Midbrain (tissue), 1 donor: ENCODE results near the gene IKBKG.
"Not testable (repeated sequence)": the region's sequence is repeated elsewhere in the genome, so short reads cannot be mapped to it uniquely, and the experiment has no call there.

Source experiments
- DNase-seq: peaks from one replicate; lab custom pipeline; 2025; lab: John Stamatoyannopoulos, UW

Gene IKBKG

GRCh38 chrX:154558896-154559295 is 11.5 kb downstream of the IKBKG start:
- not testable (repeated sequence) for DNase-seq

GRCh38 chrX:154560326-154560725 is 12.9 kb downstream of the IKBKG start:
- DNase-seq, result not testable (repeated sequence)

- not testable (repeated sequence) for DNase-seq
These were observed 14.9 kb downstream of the IKBKG start for GRCh38 chrX:154562295-154562694.

- not testable (repeated sequence) for DNase-seq
These were observed 22.9 kb downstream of the IKBKG start for GRCh38 chrX:154570361-154570760.

GRCh38 chrX:154573061-154573460 is 25.6 kb downstream of the IKBKG start:
- DNase-seq, result not testable (repeated sequence)

GRCh38 chrX:154575076-154575475 is 27.7 kb downstream of the IKBKG start:
- DNase-seq, result not testable (repeated sequence)

GRCh38 chrX:154582994-154583393 is 35.6 kb downstream of the IKBKG start:
- DNase-seq, result not testable (repeated sequence)

- not testable (repeated sequence) for DNase-seq
These were observed 37.3 kb downstream of the IKBKG start, which contains the start of gene CTAG1A for GRCh38 chrX:154584585-154585183. Gene CTAG1A, plus strand, starts transcription at chrX:154585133. Its CDS starts 74 bp downstream, at chrX:154585207.

GRCh38 chrX:154590415-154590814 is 43.0 kb downstream of the IKBKG start:
- not testable (repeated sequence) for DNase-seq

GRCh38 chrX:154592505-154592904 is 45.1 kb downstream of the IKBKG start:
- DNase-seq, result no peak

GRCh38 chrX:154593201-154593600 is 45.8 kb downstream of the IKBKG start:
- DNase-seq, result no peak

- DNase-seq, result no peak
These were observed 47.1 kb downstream of the IKBKG start for GRCh38 chrX:154594491-154594890.

GRCh38 chrX:154595559-154596249 is 48.3 kb downstream of the IKBKG start:
- DNase-seq, result no peak

GRCh38 chrX:154596290-154596929 is 49.0 kb downstream of the IKBKG start:
- DNase-seq, result no peak

GRCh38 chrX:154597221-154597620 is 49.8 kb downstream of the IKBKG start:
- DNase-seq, result no peak

- no peak for DNase-seq
These were observed 51.2 kb downstream of the IKBKG start for GRCh38 chrX:154598656-154599055.

GRCh38 chrX:154599531-154599930 is 52.1 kb downstream of the IKBKG start:
- no peak for DNase-seq

- no peak for DNase-seq
These were observed 53.4 kb downstream of the IKBKG start for GRCh38 chrX:154600759-154601374.

GRCh38 chrX:154602226-154602625 is 54.8 kb downstream of the IKBKG start:
- DNase-seq, result no peak

- DNase-seq, result no peak
These were observed 55.5 kb downstream of the IKBKG start for GRCh38 chrX:154602766-154603437.

GRCh38 chrX:154603438-154604430 is 56.3 kb downstream of the IKBKG start:
- DNase-seq, result no peak
